MCF 10A (cell line): ENCODE measurements around the gene ZCCHC24. TPM values are rescaled to one million over a fixed set of nuclear protein-coding genes. Genes with fewer than 3 reads are reported as not detected.

ENCODE experiments used
- BruUV-seq: library from RNA; stranded (reverse); fragments of 400-500 nt; replicated peaks from 2 replicates; lab custom pipeline; 2021; lab: Mats Ljungman, UMichigan
- CTCF ChIA-PET: fragments of 300-600 bp; sonication (Branson Sonifier 250); formaldehyde crosslinking; extraction: SDS; loops from one replicate; lab custom pipeline; 2021; ENCODE audit warnings: antibody characterized with exemption, inconsistent platforms; lab: Yijun Ruan, JAX
- POLR2A ChIA-PET: fragments of 300-600, 350-650 bp; sonication (Branson Sonifier 250); formaldehyde crosslinking; extraction: SDS; loops from one replicate; lab custom pipeline; 2020; ENCODE audit warnings: antibody characterized with exemption, inconsistent platforms; lab: Yijun Ruan, JAX
- DNase-seq: peaks from one replicate; pipeline ENCODE4 v3.0.0-alpha.2; 2018; ENCODE audit not compliant: unreplicated experiment
- H3K27ac Mint-ChIP-seq: one replicate; pipeline ENCODE4 v1.8.0; 2022; ENCODE audit warnings: mild to moderate bottlenecking, low read depth, mixed read lengths; ENCODE audit not compliant: unreplicated experiment
- H3K27me3 Mint-ChIP-seq: one replicate; pipeline ENCODE4 v1.8.0; 2022; ENCODE audit warnings: mixed read lengths; ENCODE audit not compliant: insufficient read depth, unreplicated experiment
- H3K36me3 Mint-ChIP-seq: one replicate; pipeline ENCODE4 v1.8.0; 2022; ENCODE audit warnings: mild to moderate bottlenecking, moderate library complexity, mixed read lengths; ENCODE audit not compliant: insufficient read depth, unreplicated experiment
- H3K4me1 Mint-ChIP-seq: one replicate; pipeline ENCODE4 v1.8.0; 2022; ENCODE audit warnings: mixed read lengths; ENCODE audit not compliant: insufficient read depth, unreplicated experiment
- H3K4me3 Mint-ChIP-seq: one replicate; pipeline ENCODE4 v1.8.0; 2022; ENCODE audit warnings: mild to moderate bottlenecking, moderate library complexity, mixed read lengths; ENCODE audit not compliant: unreplicated experiment
- H3K9me3 Mint-ChIP-seq: one replicate; pipeline ENCODE4 v1.8.0; 2022; ENCODE audit warnings: mixed read lengths; ENCODE audit not compliant: unreplicated experiment
- CTCF ChIP-seq: fragments of 200-600 bp; IDR thresholded peaks from one replicate; pipeline ENCODE4 v1.8.0; 2022; ENCODE audit warnings: antibody characterized with exemption, mild to moderate bottlenecking; ENCODE audit not compliant: unreplicated experiment
- intact Hi-C: fragments of 100-400 bp; cut with micrococcal nuclease; formaldehyde crosslinking; loops from 2 replicates; pipeline ENCODE4 v1.14.1; 2022
- total RNA-seq: library from RNA; stranded (reverse); gene quantifications from 2 replicates; pipeline ENCODE4 v1.2.3, GENCODE V29; 2022

The ZCCHC24 gene
- total RNA-seq, 1 experiment from 2014 or later = 2.8 TPM

- Mint-ChIP-seq H3K36me3 (no peaks in the 10 kb centered on the region), H3K27me3 (no peaks in the 10 kb centered on the region), H3K4me3 (no peak overlapping the region), H3K27ac (no peak overlapping the region), H3K9me3 (no peaks in the 10 kb centered on the region), H3K4me1 (peaks cover 5% of the 10 kb centered on the region)
- CTCF ChIA-PET = no interaction called here
- intact Hi-C loops = no loop called here
- no peak for DNase-seq
- no TSS peak for BruUV-seq
- POLR2A ChIA-PET = no interaction called here
- no peak for TF ChIP-seq CTCF
Observed at GRCh38 chr10:79431428-79431827, 14.0 kb downstream of the ZCCHC24 start.

- POLR2A ChIA-PET = no interaction called here
- peaks cover 5% of the 10 kb centered on the region for H3K4me1 Mint-ChIP-seq
- no peak overlapping the region for H3K27ac Mint-ChIP-seq
- no peaks in the 10 kb centered on the region for H3K9me3 Mint-ChIP-seq
- CTCF ChIA-PET = interaction anchor here (0.5 to 1.0 kb wide), 2 partner anchors 37 to 825 kb away, joined by 3 to 4 read pairs; no protein-coding TSS in a partner anchor
- no TSS peak for BruUV-seq
- intact Hi-C loops = no loop called here
- H3K27me3 Mint-ChIP-seq = no peaks in the 10 kb centered on the region
- DNase-seq = no peak
- no peak for TF ChIP-seq CTCF
- H3K36me3 Mint-ChIP-seq = no peaks in the 10 kb centered on the region
- H3K4me3 Mint-ChIP-seq = no peak overlapping the region
Observed at GRCh38 chr10:79430936-79431335, 14.5 kb downstream of the ZCCHC24 start.

GRCh38 chr10:79430325-79430905, 15.0 kb downstream of the ZCCHC24 start:
- Mint-ChIP-seq H3K27ac (no peak overlapping the region), H3K4me3 (no peak overlapping the region), H3K4me1 (peaks cover 5% of the 10 kb centered on the region), H3K36me3 (no peaks in the 10 kb centered on the region), H3K27me3 (no peaks in the 10 kb centered on the region), H3K9me3 (no peaks in the 10 kb centered on the region)
- POLR2A ChIA-PET = no interaction called here
- CTCF ChIA-PET = interaction anchor here (0.5 to 1.0 kb wide), 3 partner anchors 37 to 826 kb away, joined by 3 to 4 read pairs (median 3); no protein-coding TSS in a partner anchor
- no TSS peak for BruUV-seq
- no peak for TF ChIP-seq CTCF
- intact Hi-C loops = no loop called here
- DNase-seq = no peak

- Mint-ChIP-seq H3K27me3 (no peaks in the 10 kb centered on the region), H3K9me3 (no peaks in the 10 kb centered on the region), H3K36me3 (no peaks in the 10 kb centered on the region), H3K4me3 (no peak overlapping the region), H3K4me1 (peaks cover 3% of the 10 kb centered on the region), H3K27ac (no peak overlapping the region)
- BruUV-seq = no TSS peak
- intact Hi-C loops = no loop called here
- POLR2A ChIA-PET = no interaction called here
- no peak for DNase-seq
- CTCF ChIA-PET = interaction anchor here (0.5 to 0.6 kb wide), 2 partner anchors 73 to 630 kb away, joined by 3 to 4 read pairs; no protein-coding TSS in a partner anchor
- TF ChIP-seq CTCF = no peak
Observed at GRCh38 chr10:79429751-79430150, 15.7 kb downstream of the ZCCHC24 start.
